IMR-90 (cell line): ENCODE data around the gene CLDN11. TPM values are rescaled to one million over a fixed set of nuclear protein-coding genes. Genes with fewer than 3 reads are reported as not detected.

Source experiments
- ATAC-seq: fragments of 200-7000 bp; cut with Tn5 transposase; 2 replicates; pipeline ENCODE4 v1.9.1; 2020; ENCODE audit warnings: low read depth, mild to moderate bottlenecking, moderate library complexity
- BruUV-seq: library from RNA; stranded (reverse); fragments of 400-500 nt; replicated peaks from 2 replicates; lab custom pipeline; 2021; lab: Mats Ljungman, UMichigan
- CTCF ChIA-PET: fragments of 300-600 bp; formaldehyde crosslinking; extraction: SDS; loops from one replicate; lab custom pipeline; 2021; ENCODE audit warnings: antibody characterized with exemption; lab: Yijun Ruan, JAX
- POLR2A ChIA-PET: fragments of 300-600 bp; sonication (Branson Sonifier 250); formaldehyde crosslinking; loops from one replicate; lab custom pipeline; 2022; ENCODE audit warnings: antibody characterized with exemption; ENCODE audit not compliant: unreplicated experiment; lab: Charles Lee
- DNase-seq: peaks from one replicate; pipeline ENCODE4 v3.0.0; 2013
- H2AFZ ChIP-seq: replicated peaks from 2 replicates; pipeline ENCODE3; 2013; ENCODE audit warnings: low read length, mild to moderate bottlenecking; ENCODE audit not compliant: poor library complexity
- H2AK5ac ChIP-seq: 2 replicates; pipeline ENCODE4 v1.6.1; 2013; ENCODE audit warnings: low read depth, low read length, inconsistent platforms
- H2AK9ac ChIP-seq: replicated peaks from 2 replicates; pipeline ENCODE3; 2013; ENCODE audit warnings: mild to moderate bottlenecking, low read depth, low read length, moderate library complexity; ENCODE audit not compliant: poor library complexity
- H2BK120ac ChIP-seq: 2 replicates; pipeline ENCODE4 v1.6.1; 2013; ENCODE audit warnings: low read depth, low read length, inconsistent platforms
- H2BK15ac ChIP-seq: 3 replicates; pipeline ENCODE4 v1.6.1; 2013; ENCODE audit warnings: low read depth, low read length, inconsistent platforms
- H2BK20ac ChIP-seq: 2 replicates; pipeline ENCODE4 v1.6.1; 2013; ENCODE audit warnings: low read depth, mild to moderate bottlenecking, inconsistent platforms, low read length, moderate library complexity
- H2BK5ac ChIP-seq: 2 replicates; pipeline ENCODE4 v1.6.1; 2013; ENCODE audit warnings: mild to moderate bottlenecking, low read depth, low read length, inconsistent platforms; ENCODE audit not compliant: poor library complexity, severe bottlenecking
- H3K14ac ChIP-seq: replicated peaks from 2 replicates; pipeline ENCODE4 v1.6.1; 2013; ENCODE audit warnings: low read depth, low read length, inconsistent platforms
- H3K18ac ChIP-seq: 2 replicates; pipeline ENCODE4 v1.6.1; 2013; ENCODE audit warnings: low read depth, low read length, control low read depth
- H3K23ac ChIP-seq: 2 replicates; pipeline ENCODE4 v1.6.1; 2013; ENCODE audit warnings: low read depth, low read length, inconsistent platforms
- H3K27ac ChIP-seq: 2 replicates; pipeline ENCODE4 v1.5.1; 2013; ENCODE audit warnings: mild to moderate bottlenecking, control low read depth, low read length; ENCODE audit not compliant: insufficient read depth
- H3K27me3 ChIP-seq: 2 replicates; pipeline ENCODE4 v1.6.1; 2013; ENCODE audit warnings: low read length; ENCODE audit not compliant: control insufficient read depth, insufficient read depth
- H3K36me3 ChIP-seq: 2 replicates; pipeline ENCODE4 v1.6.1; 2013; ENCODE audit warnings: low read length, mixed read lengths; ENCODE audit not compliant: control insufficient read depth, insufficient read depth
- H3K4ac ChIP-seq: 2 replicates; pipeline ENCODE4 v1.6.1; 2013; ENCODE audit warnings: low read depth, low read length, inconsistent platforms
- H3K4me1 ChIP-seq: 2 replicates; pipeline ENCODE4 v1.6.1; 2013; ENCODE audit warnings: low read length, mixed read lengths; ENCODE audit not compliant: control insufficient read depth, insufficient read depth
- H3K4me2 ChIP-seq: 2 replicates; pipeline ENCODE4 v1.6.1; 2013; ENCODE audit warnings: low read depth, mild to moderate bottlenecking, control low read depth, low read length, moderate library complexity
- H3K4me3 ChIP-seq: 2 replicates; pipeline ENCODE4 v1.5.1; 2013; ENCODE audit warnings: low read depth, mild to moderate bottlenecking, control low read depth, low read length, moderate library complexity; ENCODE audit not compliant: insufficient read depth
- H3K56ac ChIP-seq: 2 replicates; pipeline ENCODE4 v1.6.1; 2013; ENCODE audit warnings: low read length, inconsistent platforms; ENCODE audit not compliant: insufficient read depth; ENCODE audit errors: extremely low read depth
- H3K79me1 ChIP-seq, 2 experiments: 2 replicates each; pipeline ENCODE4 v1.6.1; 2013; ENCODE audit warnings: low read length in 2 of 2, inconsistent platforms in 1 of 2, low read depth in 1 of 2
- H3K9ac ChIP-seq: 2 replicates; pipeline ENCODE4 v1.6.1; 2013; ENCODE audit warnings: low read depth, low read length, control low read depth
- H3K9me1 ChIP-seq: 2 replicates; pipeline ENCODE4 v1.6.1; 2013; ENCODE audit warnings: low read length, inconsistent platforms; ENCODE audit not compliant: insufficient read depth
- H3K9me3 ChIP-seq: 2 replicates; pipeline ENCODE4 v1.6.1; 2013; ENCODE audit warnings: low read length; ENCODE audit not compliant: control insufficient read depth, insufficient read depth
- H4K20me1 ChIP-seq: 2 replicates; pipeline ENCODE4 v1.6.1; 2013; ENCODE audit warnings: low read length, inconsistent platforms; ENCODE audit not compliant: insufficient read depth
- H4K5ac ChIP-seq: 2 replicates; pipeline ENCODE4 v1.6.1; 2013; ENCODE audit warnings: mild to moderate bottlenecking, low read depth, low read length, control low read depth
- H4K8ac ChIP-seq, 2 experiments: 2 replicates each; pipeline ENCODE4 v1.6.1; 2013; ENCODE audit warnings: low read depth in 2 of 2, low read length in 2 of 2, control low read depth in 1 of 2, inconsistent platforms in 1 of 2
- H4K91ac ChIP-seq: 2 replicates; pipeline ENCODE4 v1.6.1; 2013; ENCODE audit warnings: low read depth, low read length, inconsistent platforms; ENCODE audit not compliant: insufficient read depth
- BHLHE40 ChIP-seq: fragments of 150-350 bp; IDR thresholded peaks from 2 replicates; pipeline ENCODE4 v1.6.1; 2016; ENCODE audit warnings: mild to moderate bottlenecking, low read depth, low read length
- CEBPB ChIP-seq: IDR thresholded peaks from 2 replicates; pipeline ENCODE4 v1.6.1; 2012; ENCODE audit warnings: low read depth, low read length, improper control_type of control experiment
- CHD1 ChIP-seq: IDR thresholded peaks from 2 replicates; pipeline ENCODE4 v1.6.1; 2012; ENCODE audit warnings: low read depth, low read length, improper control_type of control experiment
- FOS ChIP-seq: fragments of 150-350 bp; IDR thresholded peaks from 2 replicates; pipeline ENCODE4 v1.6.1; 2016; ENCODE audit warnings: low read depth, low read length
- MAFK ChIP-seq: IDR thresholded peaks from 2 replicates; pipeline ENCODE4 v1.6.1; 2012; ENCODE audit warnings: low read depth, low read length, improper control_type of control experiment
- MAZ ChIP-seq: IDR thresholded peaks from 2 replicates; pipeline ENCODE4 v1.6.1; 2012; ENCODE audit warnings: low read depth, mild to moderate bottlenecking, low read length, improper control_type of control experiment, moderate library complexity, borderline replicate concordance
- MXI1 ChIP-seq: IDR thresholded peaks from 2 replicates; pipeline ENCODE4 v1.6.1; 2012; ENCODE audit warnings: low read depth, mild to moderate bottlenecking, low read length, moderate library complexity, borderline replicate concordance
- NFE2L2 ChIP-seq: fragments of 150-350 bp; IDR thresholded peaks from 2 replicates; pipeline ENCODE4 v1.6.1; 2016; ENCODE audit warnings: low read depth, mild to moderate bottlenecking, low read length
- POLR2A ChIP-seq: IDR thresholded peaks from 2 replicates; pipeline ENCODE4 v1.6.1; 2012; ENCODE audit warnings: mild to moderate bottlenecking, low read depth, low read length
- RAD21 ChIP-seq: IDR thresholded peaks from 2 replicates; pipeline ENCODE4 v1.6.1; 2012; ENCODE audit warnings: low read length, improper control_type of control experiment
- RCOR1 ChIP-seq: IDR thresholded peaks from 2 replicates; pipeline ENCODE4 v1.6.1; 2012; ENCODE audit warnings: mild to moderate bottlenecking, low read length, improper control_type of control experiment; ENCODE audit not compliant: insufficient replicate concordance
- RFX5 ChIP-seq: IDR thresholded peaks from 2 replicates; pipeline ENCODE4 v1.8.0; 2012; ENCODE audit warnings: low read depth, mild to moderate bottlenecking, low read length, moderate library complexity
- SMC3 ChIP-seq: fragments of 150-350 bp; IDR thresholded peaks from 2 replicates; pipeline ENCODE4 v1.6.1; 2016; ENCODE audit warnings: low read depth, mild to moderate bottlenecking, antibody characterized with exemption, low read length, moderate library complexity
- whole genome bisulfite sequencing, 2 experiments: methylation state at CpG; one replicate each; pipeline versions ENCODE4 v1.1.5 to v1.1.7; 2013; ENCODE audit warnings: missing lambda C conversion rate in 2 of 2; ENCODE audit not compliant: insufficient read length in 1 of 2; ENCODE audit errors: extremely low coverage in 2 of 2; 5-methylcytosine and 5-hydroxymethylcytosine counted together
- dilution Hi-C: fragments of 300-500 bp; cut with HindIII; formaldehyde crosslinking; loops from one replicate; pipeline ENCODE4 v1.14.3; 2018; ENCODE audit warnings: low sequenced_read_pairs; ENCODE audit not compliant: unreplicated experiment
- in situ Hi-C: fragments of 300-500 bp; cut with MboI; formaldehyde crosslinking; loops from 3 replicates; pipeline ENCODE4 v1.14.3; 2019; ENCODE audit warnings: low sequenced_read_pairs, inconsistent platforms, mixed read lengths
- intact Hi-C: fragments of 100-400 bp; cut with micrococcal nuclease; formaldehyde crosslinking; loops from 2 replicates; pipeline ENCODE4 v1.10.0; 2022
- polyA plus RNA-seq, 3 experiments: library from polyadenylated mRNA; depleted of rRNA; stranded (reverse); fragments of >200 nt; gene quantifications; 2 replicates each; pipeline ENCODE4 v1.2.3, GENCODE V29; 2012; ENCODE audit warnings: low replicate concordance in 1 of 3
- total RNA-seq: library from RNA; depleted of rRNA; stranded (reverse); fragments of >200 nt; gene quantifications from 2 replicates; pipeline ENCODE4 v1.2.3, GENCODE V29; 2012
- TF ChIP-seq, protein P1 (sequence below): fragments of 150-350 bp; IDR thresholded peaks from 2 replicates; pipeline ENCODE4 v1.6.1; 2017; ENCODE audit warnings: mild to moderate bottlenecking, antibody characterized with exemption, low read length, low read depth
- TF ChIP-seq, protein P2 (sequence below): fragments of 150-350 bp; IDR thresholded peaks from 2 replicates; pipeline ENCODE4 v1.6.1; 2016; ENCODE audit warnings: low read depth, mild to moderate bottlenecking, low read length, moderate library complexity, borderline replicate concordance
- TF ChIP-seq, protein P3 (sequence below): conservative IDR thresholded peaks from 2 replicates; pipeline ENCODE4 v1.5.1; 2012; ENCODE audit warnings: mild to moderate bottlenecking, low read depth, low read length, improper control_type of control experiment

The CLDN11 gene
- total and polyA plus RNA-seq, 2 of the 4 experiments (the other 2 are of a cell fraction) = 245 to 318 TPM

DNA sequence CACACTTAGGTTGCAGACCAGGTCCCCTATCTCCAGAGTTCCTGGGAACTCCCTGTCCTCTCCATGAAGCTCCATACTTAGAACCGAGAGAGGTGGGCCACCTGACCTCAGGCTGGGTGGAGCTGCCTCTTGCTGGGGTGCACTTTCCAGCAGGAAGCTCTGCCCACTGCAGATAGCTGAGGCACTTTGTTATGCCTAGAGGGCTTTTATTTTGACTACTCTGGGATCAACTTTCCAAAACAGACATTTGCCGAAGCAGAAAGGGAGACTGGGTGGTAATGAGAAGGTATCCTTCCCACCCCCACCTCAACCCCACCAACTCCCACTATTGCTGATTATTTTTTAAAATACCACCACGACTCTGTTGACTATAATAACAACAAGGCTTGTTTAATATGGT, 54.7 kb downstream of the CLDN11 start:
- POLR2A ChIA-PET = no interaction called here
- TF ChIP-seq SMC3 (no peak), RAD21 (no peak), RCOR1 (no peak), NFE2L2 (no peak), MAFK (no peak), BHLHE40 (no peak), CEBPB (no peak), RFX5 (no peak), FOS (no peak), CHD1 (no peak), MXI1 (no peak), POLR2A (no peak), MAZ (no peak)
- TF ChIP-seq, protein P1, sequence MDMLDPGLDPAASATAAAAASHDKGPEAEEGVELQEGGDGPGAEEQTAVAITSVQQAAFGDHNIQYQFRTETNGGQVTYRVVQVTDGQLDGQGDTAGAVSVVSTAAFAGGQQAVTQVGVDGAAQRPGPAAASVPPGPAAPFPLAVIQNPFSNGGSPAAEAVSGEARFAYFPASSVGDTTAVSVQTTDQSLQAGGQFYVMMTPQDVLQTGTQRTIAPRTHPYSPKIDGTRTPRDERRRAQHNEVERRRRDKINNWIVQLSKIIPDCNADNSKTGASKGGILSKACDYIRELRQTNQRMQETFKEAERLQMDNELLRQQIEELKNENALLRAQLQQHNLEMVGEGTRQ = no peak
- TF ChIP-seq, protein P2, sequence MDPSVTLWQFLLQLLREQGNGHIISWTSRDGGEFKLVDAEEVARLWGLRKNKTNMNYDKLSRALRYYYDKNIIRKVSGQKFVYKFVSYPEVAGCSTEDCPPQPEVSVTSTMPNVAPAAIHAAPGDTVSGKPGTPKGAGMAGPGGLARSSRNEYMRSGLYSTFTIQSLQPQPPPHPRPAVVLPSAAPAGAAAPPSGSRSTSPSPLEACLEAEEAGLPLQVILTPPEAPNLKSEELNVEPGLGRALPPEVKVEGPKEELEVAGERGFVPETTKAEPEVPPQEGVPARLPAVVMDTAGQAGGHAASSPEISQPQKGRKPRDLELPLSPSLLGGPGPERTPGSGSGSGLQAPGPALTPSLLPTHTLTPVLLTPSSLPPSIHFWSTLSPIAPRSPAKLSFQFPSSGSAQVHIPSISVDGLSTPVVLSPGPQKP = no peak
- TF ChIP-seq, protein P3, sequence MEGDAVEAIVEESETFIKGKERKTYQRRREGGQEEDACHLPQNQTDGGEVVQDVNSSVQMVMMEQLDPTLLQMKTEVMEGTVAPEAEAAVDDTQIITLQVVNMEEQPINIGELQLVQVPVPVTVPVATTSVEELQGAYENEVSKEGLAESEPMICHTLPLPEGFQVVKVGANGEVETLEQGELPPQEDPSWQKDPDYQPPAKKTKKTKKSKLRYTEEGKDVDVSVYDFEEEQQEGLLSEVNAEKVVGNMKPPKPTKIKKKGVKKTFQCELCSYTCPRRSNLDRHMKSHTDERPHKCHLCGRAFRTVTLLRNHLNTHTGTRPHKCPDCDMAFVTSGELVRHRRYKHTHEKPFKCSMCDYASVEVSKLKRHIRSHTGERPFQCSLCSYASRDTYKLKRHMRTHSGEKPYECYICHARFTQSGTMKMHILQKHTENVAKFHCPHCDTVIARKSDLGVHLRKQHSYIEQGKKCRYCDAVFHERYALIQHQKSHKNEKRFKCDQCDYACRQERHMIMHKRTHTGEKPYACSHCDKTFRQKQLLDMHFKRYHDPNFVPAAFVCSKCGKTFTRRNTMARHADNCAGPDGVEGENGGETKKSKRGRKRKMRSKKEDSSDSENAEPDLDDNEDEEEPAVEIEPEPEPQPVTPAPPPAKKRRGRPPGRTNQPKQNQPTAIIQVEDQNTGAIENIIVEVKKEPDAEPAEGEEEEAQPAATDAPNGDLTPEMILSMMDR = no peak
- no peak overlapping the region for H3K14ac ChIP-seq

More for the DNA sequence above, 54.7 kb downstream of the CLDN11 start:
- no peak overlapping the region for H3K9ac ChIP-seq
- WGBS, 2 experiments = no CpG with 5 or more reads among the region's 3 CpGs
- H3K36me3 ChIP-seq = no peaks in the 10 kb centered on the region
- no peak overlapping the region for H3K4me2 ChIP-seq
- H3K27me3 ChIP-seq = no peaks in the 10 kb centered on the region
- H3K4me1 ChIP-seq = peaks cover 36% of the 10 kb centered on the region
- H3K4me3 ChIP-seq = no peak overlapping the region
- H2BK120ac ChIP-seq = 0 out of 2 replicates have a peak overlapping the region, but pooled peaks have one; percentile 22
- no peak overlapping the region for H2AK5ac ChIP-seq
- peaks cover 0 to 2% of the 10 kb centered on the region in 2 experiments; a peak in 1 of 4 replicates for H3K79me1 ChIP-seq
- no peak for DNase-seq
- H3K9me3 ChIP-seq = no peaks in the 10 kb centered on the region
- no peak overlapping the region for H2BK15ac ChIP-seq
- H3K9me1 ChIP-seq = peaks cover 11% of the 10 kb centered on the region
- H3K27ac ChIP-seq = no peak overlapping the region
- H4K5ac ChIP-seq = no peak overlapping the region; the same call in 1 of the 2 replicates
- intact Hi-C loops (no loop called here), in situ Hi-C loops (no loop called here), dilution Hi-C loops (no loop called here)
- CTCF ChIA-PET = interaction anchor here (0.6 kb wide), 1 partner anchor 14 kb away, joined by 3 read pairs; no protein-coding TSS in a partner anchor
- H2AK9ac ChIP-seq = no peak overlapping the region
- H2BK20ac ChIP-seq = no peak overlapping the region
- no peak overlapping the region for H2AFZ ChIP-seq
- no peak for ATAC-seq
- H3K18ac ChIP-seq = peak overlapping the region; percentile 3; the same call in 1 of the 2 replicates
- no peak overlapping the region for H3K23ac ChIP-seq
- H4K8ac ChIP-seq = no peak overlapping the region
- H3K4ac ChIP-seq = no peak overlapping the region
- BruUV-seq = no TSS peak
- H4K20me1 ChIP-seq = peaks cover 4% of the 10 kb centered on the region; the same call in 1 of the 2 replicates
- H3K56ac ChIP-seq = no peak overlapping the region
- 0 out of 2 replicates have a peak overlapping the region, but pooled peaks have one; percentile 4 for H4K91ac ChIP-seq
- no peak overlapping the region for H2BK5ac ChIP-seq
